Islet precursor cell (in vitro differentiated cells): ENCODE results near the gene FIGNL1.

Experiments
- DNase-seq: peaks from one replicate; pipeline ENCODE4 v3.0.0-alpha.2; 2018

FIGNL1 gene, protein sequence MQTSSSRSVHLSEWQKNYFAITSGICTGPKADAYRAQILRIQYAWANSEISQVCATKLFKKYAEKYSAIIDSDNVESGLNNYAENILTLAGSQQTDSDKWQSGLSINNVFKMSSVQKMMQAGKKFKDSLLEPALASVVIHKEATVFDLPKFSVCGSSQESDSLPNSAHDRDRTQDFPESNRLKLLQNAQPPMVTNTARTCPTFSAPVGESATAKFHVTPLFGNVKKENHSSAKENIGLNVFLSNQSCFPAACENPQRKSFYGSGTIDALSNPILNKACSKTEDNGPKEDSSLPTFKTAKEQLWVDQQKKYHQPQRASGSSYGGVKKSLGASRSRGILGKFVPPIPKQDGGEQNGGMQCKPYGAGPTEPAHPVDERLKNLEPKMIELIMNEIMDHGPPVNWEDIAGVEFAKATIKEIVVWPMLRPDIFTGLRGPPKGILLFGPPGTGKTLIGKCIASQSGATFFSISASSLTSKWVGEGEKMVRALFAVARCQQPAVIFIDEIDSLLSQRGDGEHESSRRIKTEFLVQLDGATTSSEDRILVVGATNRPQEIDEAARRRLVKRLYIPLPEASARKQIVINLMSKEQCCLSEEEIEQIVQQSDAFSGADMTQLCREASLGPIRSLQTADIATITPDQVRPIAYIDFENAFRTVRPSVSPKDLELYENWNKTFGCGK

DNA sequence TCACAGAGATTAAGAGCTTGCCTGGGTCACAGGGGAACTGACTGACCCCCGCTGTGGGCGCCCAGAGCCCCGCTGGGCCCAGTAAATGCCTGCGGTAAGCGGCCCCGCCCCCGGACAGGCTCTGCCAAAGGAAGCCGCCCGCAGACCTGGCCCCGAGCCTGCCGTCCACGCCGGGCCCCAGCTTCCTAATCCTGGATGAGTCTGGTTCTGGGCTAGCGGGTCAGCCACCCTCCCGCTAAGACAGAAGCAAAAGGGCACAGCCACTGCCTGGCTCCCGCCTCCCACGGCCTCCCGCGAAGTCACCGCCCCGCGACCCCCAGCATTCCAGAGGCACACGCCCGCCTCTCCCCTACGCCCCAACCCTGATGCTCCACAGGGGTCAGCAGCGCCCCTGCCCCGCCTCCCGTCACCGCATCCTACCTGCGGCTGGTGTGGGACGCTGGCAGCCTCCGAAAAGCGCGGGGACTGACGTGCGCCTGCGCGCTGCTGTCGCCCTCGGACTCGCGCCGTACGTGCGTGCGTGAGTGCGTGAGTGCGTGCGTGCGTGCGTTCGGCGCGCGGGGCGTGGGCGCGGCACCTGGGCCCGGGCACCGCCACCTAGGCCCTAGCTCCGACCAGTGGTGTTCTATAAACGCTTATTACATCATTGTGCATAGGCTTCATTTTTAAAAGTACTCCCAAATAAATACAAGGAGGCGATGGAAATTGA is at the start of gene FIGNL1:
FIGNL1 (minus strand) TSS at position 470 of the 709 bp plus-strand sequence. CDS start 3,063 bp downstream, outside the sequence.
- DNase-seq: peak; percentile 80

DNA sequence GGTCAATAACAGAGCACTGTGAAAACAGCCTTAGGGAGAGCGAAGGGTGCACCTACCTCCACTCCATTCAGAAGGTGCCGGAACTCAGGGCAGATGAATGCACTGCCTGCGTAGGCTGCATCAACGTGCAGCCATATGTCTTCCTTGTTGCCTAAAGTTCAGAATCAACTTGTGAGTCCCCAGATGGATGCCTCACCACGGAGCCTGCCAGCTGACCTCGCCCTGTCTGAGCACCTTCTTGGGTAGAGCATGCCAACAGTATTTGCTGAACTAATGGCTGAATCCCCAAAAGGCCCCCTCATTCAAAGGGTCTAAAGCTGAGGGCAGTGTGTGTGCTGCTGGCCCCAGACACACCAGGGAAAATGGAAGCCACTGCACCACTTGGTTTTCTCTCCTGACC is 48.9 kb upstream of the FIGNL1 start:
- no peak for DNase-seq

DNA sequence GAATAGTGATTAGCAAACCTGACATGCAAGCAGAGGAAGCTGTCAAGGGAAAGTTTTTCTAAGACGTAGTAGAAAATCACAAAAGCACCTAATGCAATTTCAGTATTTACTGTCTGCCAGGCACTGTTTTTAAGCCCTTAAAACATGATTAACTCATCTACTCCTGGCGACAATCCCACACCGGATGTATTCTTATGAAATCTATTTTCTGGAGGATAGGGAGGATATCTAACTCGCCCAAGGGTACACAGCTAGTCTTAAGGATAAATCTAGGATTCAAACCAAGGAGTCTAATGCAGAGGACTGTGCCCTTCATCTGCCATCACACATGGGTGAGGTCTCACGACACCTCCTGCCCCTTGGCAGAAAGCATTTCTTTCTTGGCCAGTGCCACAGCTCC is 47.8 kb upstream of the FIGNL1 start:
- no peak for DNase-seq

DNA sequence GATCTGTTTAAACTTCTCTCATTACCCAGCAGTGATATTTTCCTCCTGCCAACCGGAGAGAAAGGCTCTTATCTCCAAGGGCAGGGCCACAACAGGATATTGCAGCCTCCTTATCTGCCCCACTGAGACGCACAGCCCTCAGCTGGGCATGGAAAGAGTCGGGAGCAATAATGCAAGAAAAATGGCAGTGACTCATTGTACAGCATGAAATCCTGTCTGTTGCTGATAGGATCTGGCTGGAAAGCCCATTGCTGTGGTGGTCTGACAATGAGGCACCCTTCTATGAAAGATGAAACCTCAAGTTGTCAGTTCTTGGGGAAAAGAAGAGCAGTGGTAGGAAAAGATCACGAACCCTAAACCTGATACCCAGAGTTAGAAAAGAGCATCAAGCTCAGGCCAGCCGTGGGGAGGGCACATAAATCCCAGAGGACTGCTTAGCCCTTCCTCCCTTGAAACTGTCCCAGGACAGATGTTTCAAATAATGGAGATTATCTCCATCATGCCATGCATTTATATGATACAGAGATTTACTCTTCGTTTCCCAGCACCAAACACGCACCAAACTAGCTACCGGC is 47.0 kb upstream of the FIGNL1 start:
- no peak for DNase-seq

DNA sequence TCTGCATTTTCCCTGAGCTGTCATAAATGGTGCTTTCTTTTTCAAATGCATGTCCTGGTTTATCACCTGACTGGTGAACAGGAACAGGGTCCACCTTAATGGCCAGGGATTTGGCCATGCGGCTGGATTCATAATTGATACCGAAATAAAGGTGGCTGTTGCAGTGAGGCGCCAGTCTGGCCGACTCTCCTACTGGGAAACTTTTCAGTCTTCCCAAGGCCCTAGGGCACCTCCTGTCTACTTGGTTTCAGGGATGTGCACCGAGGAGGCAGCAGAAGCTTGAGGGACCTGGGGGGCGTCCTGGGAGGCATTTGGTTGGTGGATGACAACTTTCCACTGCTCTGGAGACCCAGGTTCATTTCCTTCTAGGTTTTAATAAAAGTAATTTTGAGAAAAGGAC is 46.4 kb upstream of the FIGNL1 start:
- DNase-seq: no peak

DNA sequence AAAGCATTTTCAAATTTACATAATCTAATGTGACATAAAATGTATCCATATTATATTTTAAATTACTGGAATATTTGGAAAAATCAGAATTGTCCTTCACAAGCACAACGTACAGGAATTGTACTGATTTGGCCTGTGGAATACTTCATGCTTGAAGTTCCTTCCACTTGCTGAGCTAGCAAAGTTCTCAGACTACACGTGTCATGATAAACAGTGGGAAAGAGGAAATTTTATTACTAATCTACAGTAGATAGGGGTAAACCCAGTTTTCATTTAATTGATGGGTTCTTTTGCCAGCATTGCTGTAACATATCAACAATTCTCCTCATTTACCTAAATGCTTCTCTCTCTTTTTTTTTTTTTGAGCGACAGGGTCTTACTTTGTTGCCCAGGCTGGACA is 45.6 kb upstream of the FIGNL1 start:
- no peak for DNase-seq

DNA sequence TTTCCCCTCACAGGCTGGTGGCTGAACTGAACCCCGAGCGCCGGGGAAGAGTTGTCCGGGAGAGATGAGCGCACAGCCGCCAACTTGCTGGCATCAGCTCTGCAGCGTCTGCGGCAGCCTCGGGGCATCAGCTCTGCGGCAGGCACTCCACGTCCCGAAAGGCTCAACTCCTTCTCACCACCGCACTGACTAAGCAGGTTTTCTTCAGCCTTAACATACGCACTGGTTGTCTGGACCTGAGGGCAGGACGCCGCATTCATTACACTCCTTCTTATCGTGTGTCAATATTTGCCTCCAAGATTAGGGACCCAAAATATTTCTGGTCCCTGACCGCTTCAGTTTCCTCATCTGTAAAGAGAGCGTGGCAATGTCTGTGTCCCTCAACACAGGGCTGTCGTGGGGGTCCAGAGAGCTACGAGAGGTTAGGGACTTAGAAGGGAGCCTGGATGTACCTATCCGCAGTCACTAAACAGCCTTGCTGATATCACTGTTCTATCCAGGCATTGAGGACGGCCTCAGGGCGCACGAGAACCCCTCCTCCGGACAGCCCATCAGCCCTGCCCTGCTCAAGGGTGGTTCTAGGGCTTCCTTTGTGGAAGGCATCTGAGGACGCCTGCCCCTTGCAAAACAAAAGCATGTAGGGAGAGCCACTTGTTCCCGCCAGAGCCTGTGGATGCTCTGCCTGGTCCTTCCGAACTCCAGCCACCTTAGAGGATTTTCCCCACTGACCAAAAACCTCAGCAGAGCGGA is 42.8 kb upstream of the FIGNL1 start:
- DNase-seq: no peak

DNA sequence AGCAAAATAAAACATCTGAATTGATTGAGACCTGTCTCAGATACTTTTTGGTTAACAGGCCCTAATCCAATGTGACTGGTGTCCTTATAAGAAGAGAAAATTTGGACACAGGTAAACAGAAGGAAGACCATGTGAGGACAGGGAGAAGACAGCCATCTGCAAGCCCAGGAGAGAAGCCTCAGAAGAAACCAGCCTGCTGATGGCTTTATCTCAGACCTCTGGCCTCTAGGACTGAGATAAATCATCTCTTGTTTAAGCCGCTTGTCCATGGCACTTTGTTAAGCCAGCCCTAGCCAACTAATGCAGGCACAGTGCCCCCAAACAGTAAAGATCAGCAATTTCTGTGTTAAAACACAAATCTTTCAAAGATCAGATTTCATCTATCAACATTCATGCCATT is 41.8 kb upstream of the FIGNL1 start:
- DNase-seq: no peak

DNA sequence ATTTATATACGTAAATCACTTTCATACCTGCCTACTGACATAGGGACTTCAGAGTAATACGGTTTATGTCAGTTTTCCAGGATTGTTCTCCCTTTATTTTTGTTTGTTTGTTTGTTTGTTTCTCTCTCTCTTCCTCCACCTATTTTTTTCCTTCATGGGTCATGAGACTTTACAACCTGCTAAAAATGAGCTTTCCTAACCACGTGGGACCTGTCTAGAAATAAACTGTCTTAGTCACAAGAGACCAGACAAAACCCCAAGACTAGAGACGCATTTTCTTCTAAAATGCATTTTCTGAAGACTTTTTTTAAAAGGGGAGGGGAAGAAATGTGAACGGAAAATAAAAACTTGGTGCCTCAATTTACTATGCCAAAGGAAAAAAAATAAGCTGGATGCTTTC is 41.1 kb upstream of the FIGNL1 start:
- DNase-seq: no peak

DNA sequence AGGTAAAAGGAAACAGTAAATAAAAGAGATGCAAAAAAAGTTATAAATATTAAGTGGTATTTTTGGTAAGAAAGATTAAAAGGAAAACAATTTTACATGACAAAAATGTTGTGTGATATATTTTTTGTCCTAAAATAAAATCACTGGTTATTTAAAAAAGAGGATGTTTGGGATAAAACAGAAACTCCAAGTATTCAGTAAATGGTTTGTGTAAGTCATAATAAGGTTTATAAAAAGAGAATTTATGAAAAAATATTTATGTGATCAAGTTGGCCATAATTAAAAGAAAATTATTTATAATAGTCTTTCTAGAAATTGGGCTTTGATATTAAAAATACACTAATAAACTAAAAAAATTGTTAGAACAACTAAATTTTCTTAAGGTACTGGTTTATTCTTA is 38.2 kb upstream of the FIGNL1 start:
- DNase-seq: no peak

DNA sequence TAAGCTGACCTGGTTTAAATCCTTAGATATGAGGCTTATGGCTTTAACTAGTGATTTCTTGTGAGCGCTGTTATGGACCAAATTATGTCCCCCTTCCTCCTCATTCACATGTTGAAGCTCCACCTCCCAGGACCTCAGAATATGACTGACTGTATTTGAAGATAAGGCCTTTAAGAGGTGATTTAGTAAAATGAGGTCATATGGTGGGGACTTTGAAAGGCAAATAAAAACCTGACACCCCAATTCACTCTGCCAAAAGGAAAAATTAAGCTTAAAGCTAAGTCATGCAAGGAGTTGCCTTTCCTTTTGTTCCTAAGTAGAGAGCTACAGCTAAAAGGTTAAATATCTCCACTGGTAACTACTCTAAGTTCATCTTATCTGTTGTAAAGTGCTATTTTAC is 36.4 kb upstream of the FIGNL1 start:
- DNase-seq: no peak

DNA sequence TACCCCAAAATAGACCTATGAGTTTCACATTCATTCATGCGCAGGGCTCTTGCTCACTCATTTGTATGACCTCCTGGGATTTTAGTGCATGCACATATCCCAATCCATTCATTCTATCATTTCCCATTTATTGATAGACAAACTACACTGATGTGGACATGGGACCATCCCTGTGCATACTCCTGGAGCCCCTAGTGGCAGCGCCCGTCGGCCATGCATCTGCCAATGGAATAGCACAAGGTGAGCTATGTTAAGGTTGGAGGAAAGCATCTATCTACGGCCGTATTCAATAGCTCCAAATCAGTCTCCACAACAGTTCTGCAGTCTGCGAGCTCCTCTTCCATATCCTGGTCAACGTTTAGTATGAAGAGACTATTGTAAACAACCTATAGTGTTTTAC is 31.7 kb upstream of the FIGNL1 start:
- DNase-seq: no peak

DNA sequence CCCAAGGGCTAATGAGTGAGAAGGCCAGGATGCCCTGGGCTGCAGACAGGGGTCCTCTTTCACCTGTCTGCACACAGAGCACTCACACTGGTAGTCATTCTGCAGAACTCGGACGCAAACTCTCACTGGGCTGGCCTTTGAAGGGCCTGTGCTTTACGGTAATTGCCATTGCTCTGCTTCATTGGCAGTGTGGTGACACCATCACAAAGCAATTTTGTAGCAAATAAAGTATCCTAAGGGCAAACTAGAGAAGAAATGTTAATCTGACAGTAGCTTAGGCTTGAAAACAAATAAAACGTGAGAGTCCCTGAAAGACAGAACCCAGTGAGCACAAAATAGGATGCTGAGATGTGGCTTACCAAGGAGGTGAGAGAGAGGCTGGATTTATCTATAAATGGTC is 30.6 kb upstream of the FIGNL1 start:
- DNase-seq: no peak

DNA sequence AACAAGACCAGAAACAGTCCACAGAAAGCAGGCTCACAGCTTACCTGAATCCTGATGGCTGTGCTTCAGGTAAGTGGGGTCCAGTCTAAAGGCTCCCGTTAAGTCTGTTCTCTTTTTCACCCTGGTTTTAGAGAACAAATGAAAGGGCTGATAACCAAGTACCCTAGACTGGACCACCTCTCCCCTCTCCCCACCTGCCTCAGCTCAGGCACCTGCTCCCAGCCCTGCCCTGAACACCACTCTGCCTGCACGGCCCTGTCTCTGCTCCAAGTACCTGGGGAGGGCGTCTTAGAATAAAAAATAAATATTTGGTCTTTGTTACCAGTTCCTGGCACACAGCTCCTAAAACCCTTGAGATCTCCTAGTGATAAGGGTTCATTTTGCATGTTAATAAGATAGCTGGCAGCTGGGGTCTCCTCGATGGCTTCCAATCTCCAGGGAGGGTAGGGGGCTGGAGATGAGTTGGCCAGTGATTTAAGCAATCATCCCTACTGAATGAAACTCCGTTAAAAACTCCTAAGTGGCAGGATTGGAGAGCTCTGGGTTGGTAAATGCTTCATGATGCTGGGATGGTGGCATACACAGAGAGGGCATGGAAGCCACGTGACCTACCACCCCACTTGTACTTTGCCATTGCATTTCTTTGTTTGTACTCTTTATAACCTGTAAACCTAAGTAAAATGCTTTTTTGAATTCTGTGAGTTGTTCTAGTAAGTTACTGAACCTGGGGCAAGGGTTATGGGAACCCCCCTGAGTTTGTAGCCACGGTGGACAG is 29.8 kb upstream of the FIGNL1 start:
- DNase-seq: no peak

DNA sequence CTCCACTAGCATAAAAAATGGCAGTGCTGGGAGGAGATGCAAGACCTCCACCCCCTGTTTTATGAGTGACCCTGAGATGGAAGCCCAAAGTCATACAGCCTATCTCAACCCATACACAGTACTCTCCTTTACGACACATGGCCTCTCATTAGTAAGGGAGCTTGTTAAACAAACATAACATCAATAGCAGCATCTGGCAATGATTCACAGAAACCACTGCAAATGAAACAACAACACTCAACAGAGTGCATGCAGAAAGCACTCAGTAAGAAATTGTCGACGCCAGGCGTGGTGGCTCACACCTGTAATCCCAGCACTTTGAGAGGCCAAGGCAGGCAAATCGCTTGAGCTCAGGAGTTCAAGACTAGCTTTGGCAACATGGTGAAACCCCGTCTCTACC is 27.5 kb upstream of the FIGNL1 start:
- no peak for DNase-seq

DNA sequence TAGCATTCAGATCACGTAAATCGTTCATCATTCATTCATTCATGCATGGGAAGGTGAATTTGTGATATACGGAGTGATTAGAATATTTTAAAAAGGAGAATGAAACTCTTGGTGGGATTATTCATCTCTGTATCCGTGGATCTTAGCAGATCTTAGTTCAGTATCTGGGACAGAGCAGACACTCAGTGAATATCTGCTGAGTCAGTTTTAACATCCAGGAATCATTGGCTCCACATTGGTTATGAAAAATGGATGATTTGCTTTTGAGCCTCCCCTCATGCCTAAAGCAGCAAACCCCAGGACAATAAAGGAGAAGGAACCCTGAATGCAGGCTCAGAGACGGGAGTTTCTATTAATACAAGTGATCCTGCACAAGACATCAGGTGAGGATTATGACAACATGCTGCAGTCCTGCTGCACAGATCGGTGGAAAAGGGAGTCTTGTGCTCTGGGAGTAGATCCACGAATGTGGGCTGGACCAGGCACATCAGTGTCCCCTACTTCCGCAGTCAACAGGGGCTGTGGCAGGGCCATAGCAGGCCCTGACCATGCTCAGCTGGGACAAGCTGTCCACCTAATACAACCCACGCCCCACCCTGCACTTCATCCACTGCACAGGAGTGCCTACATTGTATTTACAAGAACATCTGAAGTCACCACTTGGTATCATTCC is 26.9 kb upstream of the FIGNL1 start:
- no peak for DNase-seq

DNA sequence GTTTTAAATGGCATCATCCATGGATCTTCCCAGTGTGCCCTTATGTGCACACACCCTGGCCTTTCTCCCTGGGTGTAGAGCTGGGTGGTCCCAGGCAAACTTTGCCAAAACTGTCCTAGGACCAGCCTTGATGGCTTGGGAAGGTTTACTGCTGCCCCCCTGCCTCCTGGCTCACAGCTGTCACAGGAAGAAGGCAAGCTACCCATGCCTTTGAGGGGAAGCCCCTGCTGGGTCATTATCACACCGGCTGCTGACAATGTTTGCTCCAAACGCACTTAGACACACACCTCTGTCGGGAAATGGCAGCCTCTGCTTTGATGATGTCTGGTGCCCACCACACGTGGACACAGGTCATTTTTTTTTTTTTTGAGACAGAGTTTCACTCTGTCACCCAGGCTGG is 25.2 kb upstream of the FIGNL1 start:
- DNase-seq: no peak

DNA sequence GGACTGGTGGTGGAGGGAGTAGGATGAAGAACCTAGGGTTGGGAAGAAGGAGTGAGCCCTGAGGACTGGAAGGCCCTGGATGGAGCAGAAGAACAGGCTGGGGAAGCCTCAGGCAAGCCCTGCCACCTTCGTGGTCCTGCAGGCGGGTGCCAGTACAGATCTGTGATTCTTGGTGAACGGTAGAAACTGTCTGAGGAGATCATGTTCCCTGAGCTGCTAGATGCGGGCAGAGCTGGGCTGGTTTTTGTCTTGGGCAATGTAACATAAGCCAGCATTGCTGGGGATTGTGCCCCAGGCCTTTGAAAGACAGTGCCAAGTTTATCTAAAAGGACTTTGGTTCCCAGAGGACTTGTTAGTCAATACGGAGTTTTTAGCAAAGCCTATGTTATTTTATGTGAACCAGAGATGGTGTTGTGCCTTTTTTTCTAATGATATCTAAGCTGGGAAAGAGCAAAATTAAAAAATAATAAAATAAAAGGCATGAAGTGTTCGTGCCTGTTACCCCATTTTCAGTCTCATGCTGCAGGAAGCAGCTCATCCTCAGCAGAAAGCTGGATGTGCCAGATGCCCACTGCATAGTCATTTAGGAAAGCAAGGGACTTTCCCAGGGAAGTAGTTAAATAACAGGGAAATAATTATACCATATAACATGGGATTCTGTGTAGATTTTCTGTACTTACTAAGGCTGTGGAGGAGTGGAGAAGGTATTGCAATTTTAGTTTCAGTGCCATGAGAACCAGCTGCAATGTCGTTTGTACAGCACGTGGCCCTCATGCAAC is 24.4 kb upstream of the FIGNL1 start:
- DNase-seq: no peak

DNA sequence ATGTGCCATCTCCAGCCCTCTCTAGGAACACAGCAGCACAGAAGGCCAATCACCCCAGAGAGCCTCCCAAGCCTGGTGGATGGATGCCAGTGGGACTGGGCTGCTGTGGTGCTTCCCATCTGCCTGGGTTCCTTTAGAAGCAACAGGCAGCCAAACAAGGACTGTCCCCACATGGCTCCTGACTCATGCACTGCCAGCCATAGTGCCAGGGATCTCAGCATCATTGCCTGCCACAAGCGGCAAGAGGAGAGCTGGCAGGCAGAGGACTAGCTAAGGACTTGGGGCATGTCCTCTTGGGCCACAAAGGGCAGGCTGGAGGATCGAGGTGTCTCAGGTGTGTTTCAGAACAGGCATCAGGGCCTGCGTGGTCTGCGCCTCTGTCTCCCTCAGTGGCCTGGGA is 23.4 kb upstream of the FIGNL1 start:
- no peak for DNase-seq

DNA sequence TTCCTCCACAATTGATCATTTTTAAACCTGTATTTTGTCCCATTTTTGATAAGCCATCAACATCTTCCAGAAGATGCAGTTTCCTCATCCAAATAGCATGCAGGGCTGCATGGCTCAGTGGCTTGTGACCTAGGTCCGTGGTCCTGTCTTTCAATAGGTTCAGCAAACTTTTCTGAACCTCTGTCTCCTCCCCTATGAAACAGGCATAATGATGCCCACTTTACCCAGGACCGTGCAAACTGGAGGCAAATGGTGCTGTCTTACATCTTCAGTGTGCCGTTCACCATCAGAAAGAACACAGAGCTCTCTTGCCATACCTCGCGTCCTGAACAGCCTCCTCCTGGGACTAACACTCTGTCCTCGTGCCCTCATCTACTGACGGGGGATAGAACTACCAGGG is 22.3 kb upstream of the FIGNL1 start:
- no peak for DNase-seq

DNA sequence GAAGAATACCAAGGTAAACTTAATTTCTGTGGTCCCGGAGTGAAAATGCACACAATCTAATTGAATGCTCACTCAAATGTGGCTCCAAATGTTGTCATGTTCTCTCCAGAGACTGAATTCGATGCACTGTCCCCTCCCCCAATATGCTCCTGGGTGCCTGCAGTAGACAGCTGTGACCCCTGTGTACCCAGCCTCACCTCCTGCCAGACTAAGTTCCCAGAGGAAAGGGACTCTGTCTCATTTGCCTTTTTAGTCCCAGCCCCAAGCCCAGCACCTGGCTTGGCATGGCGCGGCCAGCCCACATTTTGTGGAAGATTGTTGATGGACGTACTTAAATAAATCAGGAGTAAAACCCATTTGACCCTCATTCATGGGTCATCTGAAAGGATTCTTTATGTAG is 21.8 kb upstream of the FIGNL1 start:
- DNase-seq: no peak
